Neural crest cell (in vitro differentiated cells): ENCODE results near the gene FBXO36. TPM values are rescaled to one million over a fixed set of nuclear protein-coding genes. Genes with fewer than 3 reads are reported as not detected.

ENCODE experiments used
- DNase-seq: peaks from one replicate; pipeline ENCODE4 v3.0.0; 2021; ENCODE audit warnings: low read depth, mixed read lengths, low spot score
- H3K27ac Mint-ChIP-seq: one replicate; pipeline ENCODE4 v1.8.0; 2021; ENCODE audit warnings: mild to moderate bottlenecking, mixed read lengths; ENCODE audit not compliant: unreplicated experiment
- H3K27me3 Mint-ChIP-seq: 2 replicates; pipeline ENCODE4 v1.8.0; 2021; ENCODE audit warnings: low read depth, mild to moderate bottlenecking, mixed read lengths
- H3K36me3 Mint-ChIP-seq: 2 replicates; pipeline ENCODE4 v1.8.0; 2021; ENCODE audit warnings: low read depth, mild to moderate bottlenecking, mixed read lengths
- H3K4me1 Mint-ChIP-seq: 2 replicates; pipeline ENCODE4 v1.8.0; 2021; ENCODE audit warnings: mixed read lengths
- H3K4me3 Mint-ChIP-seq: one replicate; pipeline ENCODE4 v1.8.0; 2021; ENCODE audit warnings: mild to moderate bottlenecking, mixed read lengths
- H3K9me3 Mint-ChIP-seq: 2 replicates; pipeline ENCODE4 v1.8.0; 2021; ENCODE audit warnings: mixed read lengths
- CTCF ChIP-seq: fragments of 200-600 bp; sonication (generic); conservative IDR thresholded peaks from 2 replicates; pipeline ENCODE4 v1.5.0; 2021; ENCODE audit warnings: antibody characterized with exemption, mild to moderate bottlenecking
- total RNA-seq: library from RNA; stranded (reverse); gene quantifications from 2 replicates; pipeline ENCODE4 v1.2.1, GENCODE V29; 2021

FBXO36 gene
- total RNA-seq, 1 donor from 2014 or later: 3.5 TPM

DNA sequence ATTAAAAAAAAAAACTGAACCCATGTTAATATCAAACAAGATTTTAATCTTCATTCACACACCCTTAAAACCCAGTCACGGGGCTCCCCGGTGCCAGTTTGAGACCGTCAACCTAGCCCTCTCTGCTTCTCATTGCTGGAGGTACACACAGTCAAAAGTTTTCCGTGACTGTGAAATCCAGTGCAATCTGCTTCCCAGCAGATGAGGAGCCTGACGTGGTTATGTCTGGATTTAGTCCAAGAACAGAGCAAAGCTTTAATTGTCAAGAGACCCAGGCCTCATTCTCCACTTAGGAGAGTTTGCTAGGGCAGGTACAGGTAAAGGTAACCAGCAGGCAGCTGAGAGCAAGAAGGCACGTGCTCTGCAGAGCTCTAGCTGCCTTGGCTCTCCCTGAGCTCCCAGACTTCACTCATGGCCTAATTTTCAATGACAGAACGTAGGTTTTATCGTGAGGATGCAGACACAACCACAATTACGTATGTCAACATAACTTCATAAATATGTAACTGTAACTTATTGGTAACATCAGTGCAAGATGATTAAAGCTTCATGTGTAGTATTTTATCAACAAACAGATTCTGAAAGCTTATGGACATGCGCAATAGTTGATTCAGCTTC, 90.1 kb downstream of the FBXO36 start:
- no peaks in the 10 kb centered on the region for H3K4me1 Mint-ChIP-seq
- H3K4me3 Mint-ChIP-seq: no peak overlapping the region
- no peak for TF ChIP-seq CTCF
- H3K27ac Mint-ChIP-seq: no peak overlapping the region
- no peak for DNase-seq
- peaks cover 3% of the 10 kb centered on the region for H3K36me3 Mint-ChIP-seq
- no peaks in the 10 kb centered on the region for H3K27me3 Mint-ChIP-seq
- H3K9me3 Mint-ChIP-seq: no peaks in the 10 kb centered on the region

- Mint-ChIP-seq H3K4me3 (no peak overlapping the region), H3K36me3 (peaks cover 3% of the 10 kb centered on the region), H3K4me1 (no peaks in the 10 kb centered on the region), H3K9me3 (no peaks in the 10 kb centered on the region), H3K27ac (no peak overlapping the region), H3K27me3 (no peaks in the 10 kb centered on the region)
- no peak for DNase-seq
- TF ChIP-seq CTCF: no peak
Measured at GRCh38 chr2:230016844-230017243, 94.5 kb downstream of the FBXO36 start.

DNA sequence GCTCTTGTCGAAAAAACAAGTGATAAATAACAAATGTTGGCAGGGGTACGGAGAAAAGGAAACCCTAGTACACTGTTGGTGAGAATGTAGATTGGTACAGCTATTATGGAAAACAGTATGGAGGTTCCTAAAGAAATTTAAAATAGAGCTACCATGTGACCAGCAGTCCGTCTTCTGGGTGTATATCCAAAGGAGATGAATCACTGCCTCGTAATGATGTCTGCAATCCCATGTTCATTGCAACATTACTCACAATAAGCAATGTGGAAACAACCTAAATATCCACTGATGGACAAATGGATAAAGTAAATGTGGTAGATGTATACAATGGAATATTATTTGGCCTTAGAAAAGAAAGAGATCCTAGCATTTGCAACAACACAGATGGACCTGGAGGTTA, 95.8 kb downstream of the FBXO36 start:
- no peak for DNase-seq
- no peak for TF ChIP-seq CTCF
- no peak overlapping the region for H3K4me3 Mint-ChIP-seq
- no peaks in the 10 kb centered on the region for H3K9me3 Mint-ChIP-seq
- no peak overlapping the region for H3K27ac Mint-ChIP-seq
- H3K36me3 Mint-ChIP-seq: peaks cover 3% of the 10 kb centered on the region
- no peaks in the 10 kb centered on the region for H3K4me1 Mint-ChIP-seq
- H3K27me3 Mint-ChIP-seq: no peaks in the 10 kb centered on the region

- Mint-ChIP-seq H3K27me3 (no peaks in the 10 kb centered on the region), H3K4me1 (no peaks in the 10 kb centered on the region), H3K36me3 (peaks cover 3% of the 10 kb centered on the region), H3K4me3 (no peak overlapping the region), H3K27ac (no peak overlapping the region), H3K9me3 (no peaks in the 10 kb centered on the region)
- TF ChIP-seq CTCF: no peak
- no peak for DNase-seq
Measured at GRCh38 chr2:230019742-230020141, 97.4 kb downstream of the FBXO36 start.

GRCh38 chr2:230023313-230023712, 101.0 kb downstream of the FBXO36 start:
- Mint-ChIP-seq H3K27ac (no peak overlapping the region), H3K36me3 (no peaks in the 10 kb centered on the region), H3K9me3 (no peaks in the 10 kb centered on the region), H3K4me3 (no peak overlapping the region), H3K27me3 (no peaks in the 10 kb centered on the region), H3K4me1 (no peaks in the 10 kb centered on the region)
- no peak for DNase-seq
- TF ChIP-seq CTCF: no peak

- no peak for TF ChIP-seq CTCF
- no peaks in the 10 kb centered on the region for H3K4me1 Mint-ChIP-seq
- no peaks in the 10 kb centered on the region for H3K9me3 Mint-ChIP-seq
- no peaks in the 10 kb centered on the region for H3K27me3 Mint-ChIP-seq
- H3K4me3 Mint-ChIP-seq: no peak overlapping the region
- peaks cover 8% of the 10 kb centered on the region for H3K36me3 Mint-ChIP-seq
- DNase-seq: no peak
- no peak overlapping the region for H3K27ac Mint-ChIP-seq
Measured at GRCh38 chr2:230042195-230042594, 119.9 kb downstream of the FBXO36 start.
